H1 (cell line): ENCODE results near the gene PCSK4. TPM values are rescaled to one million over a fixed set of nuclear protein-coding genes. Genes with fewer than 3 reads are reported as not detected.

Experiments
- CTCF ChIA-PET: fragments of 300-600 bp; sonication (Branson Sonifier 250); formaldehyde crosslinking; loops from one replicate; lab custom pipeline; 2021; ENCODE audit not compliant: partially characterized antibody; lab: Charles Lee
- POLR2A ChIA-PET: fragments of 300-600 bp; sonication (Branson Sonifier 250); formaldehyde crosslinking; loops from one replicate; lab custom pipeline; 2021; ENCODE audit warnings: inconsistent platforms; ENCODE audit not compliant: partially characterized antibody; lab: Charles Lee
- DNase-seq, 2 experiments: peaks; one replicate each; pipeline versions ENCODE4 v3.0.0 to v3.0.0-alpha.2; 2010 to 2022; ENCODE audit warnings: low spot score in 2 of 2, low read depth in 1 of 2, mixed read lengths in 1 of 2
- FAIRE-seq: peaks from 2 replicates; lab custom pipeline; 2011; peaks lifted over from hg19 to GRCh38; lab: Jason Lieb, UNC
- H2AFZ ChIP-seq: 2 replicates; pipeline ENCODE4 v1.8.1; 2012; ENCODE audit warnings: low read length, inconsistent platforms
- H2AK5ac ChIP-seq: 2 replicates; pipeline ENCODE4 v1.6.1; 2013; ENCODE audit warnings: low read depth, low read length
- H2BK120ac ChIP-seq: replicated peaks from 2 replicates; pipeline ENCODE3; 2013; ENCODE audit warnings: low read depth, low read length, inconsistent platforms
- H2BK12ac ChIP-seq: 2 replicates; pipeline ENCODE4 v1.6.1; 2013; ENCODE audit warnings: low read depth, low read length
- H2BK15ac ChIP-seq: 2 replicates; pipeline ENCODE4 v1.6.1; 2013; ENCODE audit warnings: low read length
- H2BK20ac ChIP-seq: 2 replicates; pipeline ENCODE4 v1.6.1; 2013; ENCODE audit warnings: low read length
- H2BK5ac ChIP-seq: 2 replicates; pipeline ENCODE4 v1.6.1; 2013; ENCODE audit warnings: low read depth, low read length
- H3K14ac ChIP-seq: 2 replicates; pipeline ENCODE4 v1.6.1; 2013; ENCODE audit warnings: inconsistent platforms; ENCODE audit not compliant: insufficient read length
- H3K18ac ChIP-seq: 2 replicates; pipeline ENCODE4 v1.6.1; 2013; ENCODE audit warnings: low read length; ENCODE audit errors: extremely low read depth
- H3K23ac ChIP-seq: 2 replicates; pipeline ENCODE4 v1.6.1; 2013; ENCODE audit warnings: inconsistent platforms; ENCODE audit not compliant: insufficient read length
- H3K23me2 ChIP-seq: 2 replicates; pipeline ENCODE4 v1.6.1; 2013; ENCODE audit warnings: low read depth, low read length
- H3K27ac ChIP-seq: 2 replicates; pipeline ENCODE4 v1.6.1; 2011; ENCODE audit warnings: low read depth, low read length, inconsistent platforms
- H3K27me3 ChIP-seq, 4 experiments: replicated peaks in 1 of 4; 1 replicate in 1 of 4; 2 replicates in 3 of 4; pipeline versions ENCODE4 v1.6.1 to v1.8.1; 2011 to 2013; ENCODE audit warnings: low read length in 3 of 4, mild to moderate bottlenecking in 3 of 4, inconsistent platforms in 2 of 4, mixed read lengths in 2 of 4, moderate library complexity in 1 of 4; ENCODE audit not compliant: control insufficient read depth in 3 of 4, insufficient read depth in 3 of 4; ENCODE audit errors: extremely low read depth in 1 of 4
- H3K36me3 ChIP-seq, 4 experiments: 2 replicates each; pipeline versions ENCODE4 v1.6.1 to v1.8.1; 2011 to 2013; ENCODE audit warnings: mild to moderate bottlenecking in 4 of 4, low read length in 3 of 4, moderate library complexity in 2 of 4, control low read depth in 1 of 4, inconsistent platforms in 1 of 4; ENCODE audit not compliant: insufficient read depth in 4 of 4, control insufficient read depth in 2 of 4
- H3K4ac ChIP-seq: replicated peaks from 2 replicates; pipeline ENCODE3; 2013; ENCODE audit warnings: low read length, low read depth, mixed read lengths, inconsistent platforms; ENCODE audit not compliant: insufficient read length
- H3K4me1 ChIP-seq, 4 experiments: replicated peaks in 1 of 4; 1 replicate in 1 of 4; 2 replicates in 3 of 4; pipeline versions ENCODE4 v1.6.1 to v1.8.1; 2011 to 2013; ENCODE audit warnings: low read length in 3 of 4, inconsistent platforms in 2 of 4, mixed read lengths in 1 of 4; ENCODE audit not compliant: insufficient read depth in 4 of 4, control insufficient read depth in 3 of 4
- H3K4me2 ChIP-seq, 2 experiments: 2 replicates each; pipeline versions ENCODE4 v1.6.1 to v1.8.1; 2011 to 2013; ENCODE audit warnings: low read depth in 2 of 2, low read length in 2 of 2, control low read depth in 1 of 2, inconsistent platforms in 1 of 2, mild to moderate bottlenecking in 1 of 2; ENCODE audit not compliant: insufficient read depth in 1 of 2
- H3K4me3 ChIP-seq, 4 experiments: fragments of 200-600, 300-600 bp in 1 of 4; sonication (generic), shearing (Covaris generic), sonication (Bioruptor Twin) in 1 of 4; 2 replicates each; pipeline versions ENCODE4 v1.5.1 to v1.8.1; 2011 to 2016; ENCODE audit warnings: low read length in 4 of 4, low read depth in 3 of 4, control low read depth in 2 of 4, inconsistent platforms in 2 of 4, mild to moderate bottlenecking in 2 of 4, mixed read lengths in 1 of 4, moderate library complexity in 1 of 4; ENCODE audit not compliant: insufficient read depth in 2 of 4; ENCODE audit errors: extremely low read depth in 1 of 4
- H3K56ac ChIP-seq: replicated peaks from 2 replicates; pipeline ENCODE3; 2013; ENCODE audit warnings: low read depth, mild to moderate bottlenecking, mixed read lengths, low read length, inconsistent platforms; ENCODE audit not compliant: insufficient read length
- H3K79me1 ChIP-seq: 2 replicates; pipeline ENCODE4 v1.6.1; 2013; ENCODE audit warnings: low read depth, low read length, control low read depth
- H3K79me2 ChIP-seq, 2 experiments: 2 replicates each; pipeline versions ENCODE4 v1.6.1 to v1.8.1; 2012 to 2013; ENCODE audit warnings: low read length in 2 of 2, mild to moderate bottlenecking in 2 of 2, inconsistent platforms in 1 of 2; ENCODE audit not compliant: insufficient read depth in 2 of 2, control insufficient read depth in 1 of 2
- H3K9ac ChIP-seq, 4 experiments: replicated peaks in 1 of 4; 1 replicate in 1 of 4; 2 replicates in 3 of 4; pipeline versions ENCODE4 v1.6.1 to v1.8.1; 2011 to 2013; ENCODE audit warnings: low read depth in 3 of 4, low read length in 3 of 4, control low read depth in 2 of 4, mild to moderate bottlenecking in 2 of 4, moderate library complexity in 2 of 4, inconsistent platforms in 1 of 4; ENCODE audit errors: extremely low read depth in 1 of 4
- H3K9me3 ChIP-seq, 2 experiments: 2 replicates each; pipeline versions ENCODE4 v1.6.1 to v1.8.1; 2012 to 2013; ENCODE audit warnings: mild to moderate bottlenecking in 2 of 2, moderate library complexity in 2 of 2, control low read depth in 1 of 2, inconsistent platforms in 1 of 2, low read depth in 1 of 2, low read length in 1 of 2, mixed read lengths in 1 of 2; ENCODE audit not compliant: insufficient read depth in 2 of 2
- H4K20me1 ChIP-seq, 2 experiments: replicated peaks in 1 of 2; 2 replicates each; pipeline versions ENCODE3 to v1.8.1; 2011 to 2013; ENCODE audit warnings: inconsistent platforms in 2 of 2, low read length in 2 of 2, mild to moderate bottlenecking in 1 of 2; ENCODE audit not compliant: insufficient read depth in 2 of 2, control insufficient read depth in 1 of 2
- H4K5ac ChIP-seq: 2 replicates; pipeline ENCODE4 v1.6.1; 2013; ENCODE audit warnings: low read length, low read depth, mixed read lengths, inconsistent platforms; ENCODE audit not compliant: insufficient read length
- H4K8ac ChIP-seq: 2 replicates; pipeline ENCODE4 v1.8.0; 2013; ENCODE audit warnings: mild to moderate bottlenecking, moderate library complexity, low read length, inconsistent platforms; ENCODE audit not compliant: insufficient read depth; ENCODE audit errors: extremely low read depth
- H4K91ac ChIP-seq: replicated peaks from 2 replicates; pipeline ENCODE3; 2013; ENCODE audit warnings: low read length, mixed read lengths, inconsistent platforms; ENCODE audit not compliant: insufficient read length
- EGR1 ChIP-seq: IDR thresholded peaks from 2 replicates; pipeline ENCODE4 v1.6.1; 2011; ENCODE audit warnings: low read depth, low read length, borderline replicate concordance
- GTF2F1 ChIP-seq: IDR thresholded peaks from 2 replicates; pipeline ENCODE4 v1.6.1; 2012; ENCODE audit warnings: low read depth, low read length, improper control_type of control experiment, borderline replicate concordance
- HDAC2 ChIP-seq, 2 experiments: fragments of 300-600 bp in 1 of 2; sonication (generic) in 1 of 2; IDR thresholded peaks; 2 replicates each; pipeline ENCODE4 v1.6.1; 2011 to 2012; ENCODE audit warnings: low read depth in 2 of 2, low read length in 2 of 2, mild to moderate bottlenecking in 2 of 2, moderate library complexity in 2 of 2, borderline replicate concordance in 1 of 2, inconsistent platforms in 1 of 2
- WGBS, 2 experiments: shearing (Covaris generic) in 1 of 2; methylation state at CpG; one replicate each; pipeline versions ENCODE4 v1.1.6 to v1.1.7; 2013 to 2015; ENCODE audit warnings: low lambda C conversion rate in 2 of 2, mixed read lengths in 2 of 2, inconsistent platforms in 1 of 2, low coverage in 1 of 2, missing lambda C conversion rate in 1 of 2; ENCODE audit not compliant: insufficient replicate concordance in 2 of 2, insufficient coverage in 1 of 2, insufficient read length in 1 of 2; ENCODE audit errors: extremely low coverage in 1 of 2, missing lambda C conversion rate in 1 of 2; 5-methylcytosine and 5-hydroxymethylcytosine counted together
- polyA plus RNA-seq, 7 experiments: library from polyadenylated mRNA; depleted of rRNA in 3 of 7; stranded (reverse) in 5 of 7; unstranded in 2 of 7; fragments of >200 nt in 5 of 7; fragments of 200-250 nt in 2 of 7; gene quantifications; 1 replicate in 5 of 7; 2 replicates in 1 of 7; 4 replicates in 1 of 7; pipeline versions ENCODE4 v1.2.1 to v1.2.3, GENCODE V29; 2011 to 2013; ENCODE audit warnings: missing spikeins in 2 of 7, mixed read lengths in 2 of 7
- total RNA-seq: library from RNA; stranded (reverse); fragmentation: NEBNext Ultra II Directional; extraction: Animal tissue kit (Norgen Biotek cat#: 25700); gene quantifications from 2 replicates; pipeline ENCODE4 v1.2.1, GENCODE V29; 2021
- TF ChIP-seq, protein P1 (sequence below): IDR thresholded peaks from 2 replicates; pipeline ENCODE4 v1.6.1; 2012; ENCODE audit warnings: inconsistent platforms
- TF ChIP-seq, protein P2 (sequence below): IDR thresholded peaks from 2 replicates; pipeline ENCODE4 v1.6.1; 2012; ENCODE audit warnings: inconsistent platforms

Gene PCSK4
- total and polyA plus RNA-seq, 2 of the 8 experiments (the other 6 are each of a cell fraction or from before 2014, with no cell fraction given), result 9.8 to 10.7 TPM

DNA sequence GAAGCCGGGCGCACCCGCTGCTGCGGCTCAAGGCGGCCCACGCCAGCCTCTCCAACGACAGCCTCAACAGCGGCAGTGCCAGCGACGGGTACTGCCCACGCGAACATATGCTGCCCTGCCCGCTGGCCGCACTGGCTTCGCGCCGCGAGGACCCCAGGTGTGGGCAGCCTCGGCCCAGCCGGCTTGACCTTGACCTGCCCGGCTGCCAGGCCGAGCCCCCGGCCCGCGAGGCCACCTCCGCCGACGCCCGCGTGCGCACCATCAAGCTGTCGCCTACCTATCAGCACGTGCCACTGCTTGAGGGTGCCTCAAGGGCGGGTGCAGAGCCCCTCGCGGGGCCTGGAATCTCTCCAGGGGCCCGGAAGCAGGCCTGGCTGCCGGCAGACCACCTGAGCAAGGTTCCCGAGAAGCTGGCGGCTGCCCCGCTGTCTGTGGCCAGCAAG, 24.1 kb downstream of the PCSK4 start:
- Histone ChIP-seq H3K79me2 (no peaks in the 10 kb centered on the region), H4K5ac (no peak overlapping the region), H3K4me2 (peak overlapping the region; percentile 68 to 86; a peak in 3 of 4 replicates), H3K23ac (no peak overlapping the region), H2BK5ac (no peak overlapping the region), H3K18ac (no peak overlapping the region), H3K14ac (no peak overlapping the region), H2AFZ (no peak overlapping the region), H2BK20ac (no peak overlapping the region), H2BK12ac (no peak overlapping the region; the same call in 1 of the 2 replicates), H2BK120ac (no peak overlapping the region), H3K27me3 (peaks cover 57 to 71% (median 70%) of the 10 kb centered on the region in 4 experiments), H3K9me3 (peaks cover 0 to 7% of the 10 kb centered on the region in 2 experiments; a peak in 1 of 4 replicates), H3K9ac (no peak overlapping the region), H3K4me3 (peak overlapping the region in 1 of 4 experiments; percentile 51; a peak in 2 of 8 replicates), H3K23me2 (peaks cover 11% of the 10 kb centered on the region; the same call in 1 of the 2 replicates), H4K20me1 (peaks cover 10 to 31% of the 10 kb centered on the region in 2 experiments), H4K8ac (no peak overlapping the region), H3K56ac (no peak overlapping the region), H2AK5ac (no peak overlapping the region), H3K79me1 (no peaks in the 10 kb centered on the region), H3K4me1 (peaks cover 0 to 44% (median 22%) of the 10 kb centered on the region in 4 experiments; a peak in 5 of 7 replicates), H3K27ac (no peak overlapping the region), H3K4ac (no peak overlapping the region), H4K91ac (no peak overlapping the region), H3K36me3 (peaks cover 0 to 41% (median 0%) of the 10 kb centered on the region in 4 experiments; a peak in 2 of 8 replicates), H2BK15ac (no peak overlapping the region)
- POLR2A ChIA-PET, result interaction anchor here (0.7 to 5.5 kb wide), 14 partner anchors 9 to 395 kb away, joined by 3 to 72 read pairs (median 4); partner anchors contain the start of genes APC2, CIRBP and REEP6
- no peak for FAIRE-seq
- DNase-seq, result peak in 1 of 2 experiments; percentile 63
- WGBS, 2 experiments, result 54% methylated on average over 35 of the region's 41 CpGs; no CpG with 5 or more reads in 1 of the 2 experiments
- CTCF ChIA-PET, result interaction anchor here (0.6 to 5.5 kb wide), 18 partner anchors 8 to 80 kb away, joined by 3 to 53 read pairs (median 4); partner anchors contain the start of gene REEP6
- TF ChIP-seq GTF2F1 (no peak), HDAC2 (IDR thresholded peaks at IDR 0.05; ENCODE audit: borderline replicate concordance in 1 of 2, low read depth in 2 of 2, low read length in 2 of 2) (0 out of 4 replicates have a peak, but pooled peaks of 1 of the 2 experiments have one; percentile 10), EGR1 (no peak)
- TF ChIP-seq, protein P1, sequence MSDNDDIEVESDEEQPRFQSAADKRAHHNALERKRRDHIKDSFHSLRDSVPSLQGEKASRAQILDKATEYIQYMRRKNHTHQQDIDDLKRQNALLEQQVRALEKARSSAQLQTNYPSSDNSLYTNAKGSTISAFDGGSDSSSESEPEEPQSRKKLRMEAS, result peak; percentile 8; the same call in 1 of the 2 replicates
- TF ChIP-seq, protein P2, sequence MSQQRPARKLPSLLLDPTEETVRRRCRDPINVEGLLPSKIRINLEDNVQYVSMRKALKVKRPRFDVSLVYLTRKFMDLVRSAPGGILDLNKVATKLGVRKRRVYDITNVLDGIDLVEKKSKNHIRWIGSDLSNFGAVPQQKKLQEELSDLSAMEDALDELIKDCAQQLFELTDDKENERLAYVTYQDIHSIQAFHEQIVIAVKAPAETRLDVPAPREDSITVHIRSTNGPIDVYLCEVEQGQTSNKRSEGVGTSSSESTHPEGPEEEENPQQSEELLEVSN, result peak; percentile 50
